ENCODE measurements around the gene ZNF565.
"Not testable (repeated sequence)": the region's sequence is repeated elsewhere in the genome, so short reads cannot be mapped to it uniquely, and the experiment has no call there.

Gene ZNF565

DNA sequence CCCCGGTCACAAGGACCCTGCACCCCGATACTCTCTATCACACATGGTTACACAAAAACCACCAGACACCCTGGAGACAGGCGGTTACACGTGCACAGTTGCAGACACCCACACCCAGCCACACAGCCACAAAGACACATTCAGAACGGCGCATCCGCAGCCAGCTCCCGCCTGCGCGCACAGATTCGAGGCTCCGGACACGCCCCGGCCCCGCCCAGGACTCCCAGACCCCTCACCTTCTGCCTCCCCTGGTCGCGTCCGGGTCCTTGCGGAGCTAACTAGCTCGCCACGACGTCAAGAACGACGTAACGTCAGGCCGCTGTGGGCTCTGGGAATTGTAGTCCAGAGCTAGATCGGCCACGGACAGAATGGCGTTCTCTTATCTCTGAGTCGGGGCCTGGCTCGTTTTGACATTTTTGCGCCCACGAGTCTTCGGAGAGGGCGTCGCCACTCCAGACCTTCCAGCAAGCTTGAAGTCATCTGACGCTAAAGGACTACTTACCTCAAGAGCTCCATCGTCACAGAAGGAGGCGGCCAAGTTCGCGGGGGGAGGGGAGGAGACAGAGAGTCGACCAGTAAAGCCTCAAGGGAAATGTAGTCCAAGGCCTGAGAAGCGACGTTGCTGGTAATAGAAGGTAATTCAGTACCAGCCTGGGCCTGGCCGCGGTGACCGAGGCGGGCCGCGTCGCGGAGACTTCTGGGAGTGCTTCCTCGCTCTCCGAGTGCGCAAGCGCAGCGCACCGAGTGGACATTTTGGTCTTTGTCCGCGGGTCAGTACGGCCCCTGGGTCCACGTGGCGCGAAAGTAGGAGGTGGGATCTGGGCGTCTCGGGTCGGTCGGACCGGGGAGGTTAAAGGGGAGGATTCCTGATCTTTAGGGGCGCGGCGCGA lies at the start of gene ZNF565, which contains the start of gene ZNF146:
Gene ZNF565 (minus strand): TSS at position 280 of the 890 bp plus-strand sequence. CDS start 12,680 bp downstream, outside the sequence.
Gene ZNF146 (plus strand): TSS at position 721 of the 890 bp plus-strand sequence. CDS start 21,335 bp downstream, outside the sequence.
- peak; percentile 97 for DNase-seq

DNA sequence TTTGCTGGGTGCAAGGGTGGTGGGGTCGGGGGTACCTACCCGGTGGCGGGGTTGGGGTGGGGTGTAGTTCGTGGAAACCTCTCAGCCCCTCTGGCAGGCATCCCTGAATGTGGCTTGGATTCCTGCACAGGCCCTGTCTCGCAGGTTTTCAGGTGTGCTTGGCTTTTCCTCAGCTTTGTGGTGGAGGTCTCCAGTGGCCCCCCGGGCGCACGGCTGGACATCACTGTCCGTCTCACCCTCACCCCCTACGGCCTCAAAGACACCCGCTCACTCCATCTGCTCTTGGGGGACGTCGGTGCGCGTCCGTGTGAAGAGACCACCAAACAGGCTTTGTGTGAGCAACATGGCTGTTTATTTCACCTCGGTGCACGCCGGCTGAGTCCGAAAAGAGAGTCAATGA lies 44.7 kb upstream of the ZNF565 start:
- DNase-seq = no peak

DNA sequence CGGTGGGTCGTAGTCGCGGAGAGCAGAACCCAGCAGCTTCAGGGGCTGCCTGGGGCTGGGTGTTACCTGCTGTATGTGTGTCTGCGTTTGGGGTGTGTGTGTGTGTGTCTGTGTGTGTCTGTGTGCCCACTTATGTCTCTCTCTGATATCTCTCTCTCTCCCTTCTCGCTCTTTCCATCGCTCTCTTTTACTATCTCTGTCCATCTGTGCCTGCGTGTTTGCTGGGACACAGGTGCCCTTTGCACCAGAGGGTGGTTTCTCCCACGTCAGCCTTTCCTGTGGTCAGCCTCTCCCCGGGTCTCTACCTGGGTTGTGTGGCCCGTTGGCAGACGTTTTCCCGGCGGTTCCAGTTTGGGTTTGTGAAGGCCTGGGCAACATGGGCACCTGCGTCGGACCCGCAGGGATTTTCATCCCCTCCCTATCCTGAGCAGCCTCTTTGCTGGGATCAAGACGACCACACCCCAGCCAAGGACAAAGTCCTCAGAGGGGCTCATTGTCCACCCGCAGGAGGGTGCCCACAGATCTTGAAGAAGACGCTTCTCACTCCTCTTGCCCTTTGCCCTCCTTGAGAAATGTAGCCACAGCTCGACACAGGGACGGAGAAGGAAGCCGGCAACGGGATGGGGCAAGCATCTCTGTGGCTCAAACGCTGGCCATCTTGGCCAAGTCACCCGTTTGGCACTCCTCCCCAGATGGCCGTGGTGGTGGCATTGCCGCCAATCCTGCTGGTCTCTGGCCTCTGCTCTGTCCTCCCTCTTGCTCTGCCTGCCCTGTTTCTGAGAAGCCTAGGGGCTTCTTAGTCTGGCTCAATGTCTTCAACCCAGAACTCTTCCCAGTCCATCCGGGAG lies 43.8 kb upstream of the ZNF565 start:
- no peak for DNase-seq

DNA sequence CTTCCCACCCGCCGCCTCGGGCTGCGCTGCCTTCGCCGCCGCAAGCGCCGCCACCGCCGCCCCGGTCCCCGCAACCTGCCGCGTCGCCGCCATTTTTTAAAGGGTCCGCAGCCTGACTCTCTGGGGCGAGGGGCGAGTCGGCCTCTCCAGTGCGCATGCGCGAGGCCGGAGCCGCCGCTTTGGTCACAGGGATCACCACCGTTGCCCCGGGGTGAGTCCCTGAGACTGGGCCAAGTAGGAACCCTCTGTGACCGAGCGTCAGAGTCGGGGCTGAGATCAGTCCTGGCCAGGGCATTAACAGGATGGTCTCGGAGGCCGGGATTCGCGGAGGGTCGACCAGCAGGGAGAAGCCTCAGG lies 43.0 kb upstream of the ZNF565 start:
- DNase-seq = no peak

DNA sequence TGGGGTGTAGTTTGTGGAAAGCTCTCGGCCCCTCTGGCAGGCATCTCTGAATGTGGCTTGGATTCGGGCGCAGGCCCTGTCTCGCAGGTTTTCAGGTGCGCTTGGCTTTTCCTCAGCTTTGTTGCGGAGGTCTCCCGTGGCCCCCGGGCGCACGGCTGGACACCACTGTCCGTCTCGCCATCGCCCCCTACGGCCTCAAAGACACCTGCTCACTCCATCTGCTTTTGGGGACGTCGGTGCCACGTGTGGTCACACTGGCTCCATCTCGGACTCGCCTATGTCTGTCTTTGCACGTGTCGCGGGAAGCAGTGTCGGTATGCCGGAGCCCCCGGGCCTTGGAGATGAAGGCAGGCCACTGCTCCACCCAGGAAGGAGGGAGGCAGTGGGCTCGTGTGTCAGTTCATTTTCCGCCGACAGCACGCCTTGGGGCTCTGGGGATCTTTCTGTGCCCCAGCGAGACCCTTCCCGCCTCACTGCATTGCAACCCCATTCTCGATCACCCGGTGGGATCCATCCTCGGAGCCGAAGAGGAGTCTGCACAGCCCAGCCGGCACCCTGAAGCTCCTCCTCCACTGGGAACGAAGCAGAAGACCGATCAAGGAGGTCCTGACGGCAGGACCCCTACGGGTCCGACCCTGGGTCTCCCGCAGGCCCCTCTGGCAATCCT lies 42.5 kb upstream of the ZNF565 start:
- no peak for DNase-seq

DNA sequence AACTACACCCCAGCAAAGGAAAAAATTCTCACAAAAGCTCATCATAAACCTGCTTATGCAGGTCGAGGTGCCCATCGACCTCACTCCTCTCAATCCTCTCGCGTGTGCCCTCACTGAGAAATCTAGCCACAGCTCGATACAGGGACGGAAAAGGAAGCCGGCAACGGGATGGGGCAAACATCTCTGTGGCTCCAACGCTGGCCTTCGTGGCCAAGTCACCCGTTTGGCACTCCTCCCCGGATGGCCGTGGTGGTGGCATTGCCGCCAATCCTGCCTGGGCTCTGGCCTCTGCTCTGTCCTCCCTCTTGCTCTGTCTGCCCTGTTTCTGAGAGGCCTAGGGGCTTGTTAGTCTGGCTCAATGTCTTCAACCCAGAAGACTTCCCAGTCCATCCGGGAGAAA lies 41.6 kb upstream of the ZNF565 start:
- DNase-seq = no peak

DNA sequence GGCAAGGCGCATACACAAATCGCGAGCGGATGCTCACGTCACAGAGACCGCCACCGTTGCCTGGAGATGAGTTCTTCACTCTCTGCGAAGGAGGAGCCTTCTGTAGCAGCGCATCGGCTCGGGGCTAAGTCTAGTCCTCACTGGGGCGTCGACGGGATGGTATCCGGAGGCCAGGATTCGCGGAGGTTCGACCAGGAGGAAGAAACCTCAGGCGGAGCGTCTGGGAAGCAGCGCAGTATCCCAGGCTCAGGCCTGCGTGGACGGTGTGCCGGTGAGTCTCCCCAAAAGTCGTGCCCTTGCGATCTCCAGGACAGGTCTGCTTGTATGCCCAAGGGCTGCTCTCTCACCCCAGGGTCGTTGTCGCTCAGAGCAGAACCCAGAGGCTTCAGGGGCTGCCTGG lies 40.9 kb upstream of the ZNF565 start:
- no peak for DNase-seq

DNA sequence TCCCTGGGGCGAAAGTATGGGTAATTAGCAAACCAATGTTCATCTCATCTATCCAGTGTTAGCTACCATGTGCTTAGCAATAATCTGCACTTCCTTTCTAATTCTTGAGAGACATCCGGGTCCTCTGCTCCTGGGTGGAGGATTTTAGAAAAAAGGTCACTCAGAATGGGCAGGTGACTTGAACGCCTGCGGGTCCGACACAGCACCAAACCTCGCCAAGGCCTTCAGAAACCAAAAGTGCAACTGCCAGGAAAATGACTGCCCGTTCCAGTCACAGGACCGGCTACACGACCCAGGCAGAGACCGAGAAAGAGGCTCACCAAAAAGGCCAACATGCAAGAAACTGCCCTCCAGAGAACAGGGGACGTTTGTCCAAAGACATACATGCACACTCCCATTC lies 40.4 kb upstream of the ZNF565 start:
- DNase-seq = no peak

DNA sequence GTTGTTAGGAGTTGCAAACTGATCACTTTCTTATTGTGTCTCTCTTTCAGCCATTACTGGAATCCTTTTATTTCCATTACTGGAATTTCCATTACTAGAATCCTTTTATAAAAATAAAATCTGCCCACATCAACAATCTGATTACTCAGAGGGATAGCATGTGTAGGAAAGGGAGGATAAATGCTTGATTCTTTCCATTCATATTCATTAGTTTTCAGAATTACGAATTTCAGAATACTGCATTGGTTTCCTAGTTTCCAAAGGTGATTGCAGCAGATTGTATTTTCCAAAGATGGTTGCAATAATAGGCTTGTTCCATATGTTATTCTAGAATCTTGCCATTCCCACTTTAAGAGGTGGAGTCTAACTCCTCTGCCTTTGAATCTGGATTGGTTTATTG lies 37.6 kb upstream of the ZNF565 start:
- no peak for DNase-seq

DNA sequence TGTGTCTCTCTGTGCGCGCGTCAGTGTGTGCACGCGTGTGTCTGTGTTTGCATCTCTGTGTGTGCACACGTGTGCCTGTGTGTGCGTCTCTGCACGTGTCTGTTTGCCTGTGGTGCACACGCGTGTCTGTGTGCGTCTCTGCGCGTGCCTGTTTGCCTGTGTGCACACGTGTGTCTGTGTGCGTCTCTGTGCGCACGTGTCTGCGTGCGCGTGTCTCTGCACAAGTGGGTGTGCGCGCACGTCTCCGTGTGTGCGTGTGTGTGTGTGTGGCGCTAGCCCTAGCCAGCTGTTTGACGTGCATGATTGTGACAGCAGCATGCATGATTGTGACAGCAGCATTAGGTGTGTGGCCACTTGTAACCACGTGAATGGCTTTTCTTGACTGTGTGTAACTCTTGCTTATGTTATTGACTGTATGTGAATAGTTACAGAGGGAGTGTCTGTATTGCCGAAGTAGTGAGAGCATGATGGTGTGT lies 31.6 kb upstream of the ZNF565 start:
- DNase-seq = no peak

DNA sequence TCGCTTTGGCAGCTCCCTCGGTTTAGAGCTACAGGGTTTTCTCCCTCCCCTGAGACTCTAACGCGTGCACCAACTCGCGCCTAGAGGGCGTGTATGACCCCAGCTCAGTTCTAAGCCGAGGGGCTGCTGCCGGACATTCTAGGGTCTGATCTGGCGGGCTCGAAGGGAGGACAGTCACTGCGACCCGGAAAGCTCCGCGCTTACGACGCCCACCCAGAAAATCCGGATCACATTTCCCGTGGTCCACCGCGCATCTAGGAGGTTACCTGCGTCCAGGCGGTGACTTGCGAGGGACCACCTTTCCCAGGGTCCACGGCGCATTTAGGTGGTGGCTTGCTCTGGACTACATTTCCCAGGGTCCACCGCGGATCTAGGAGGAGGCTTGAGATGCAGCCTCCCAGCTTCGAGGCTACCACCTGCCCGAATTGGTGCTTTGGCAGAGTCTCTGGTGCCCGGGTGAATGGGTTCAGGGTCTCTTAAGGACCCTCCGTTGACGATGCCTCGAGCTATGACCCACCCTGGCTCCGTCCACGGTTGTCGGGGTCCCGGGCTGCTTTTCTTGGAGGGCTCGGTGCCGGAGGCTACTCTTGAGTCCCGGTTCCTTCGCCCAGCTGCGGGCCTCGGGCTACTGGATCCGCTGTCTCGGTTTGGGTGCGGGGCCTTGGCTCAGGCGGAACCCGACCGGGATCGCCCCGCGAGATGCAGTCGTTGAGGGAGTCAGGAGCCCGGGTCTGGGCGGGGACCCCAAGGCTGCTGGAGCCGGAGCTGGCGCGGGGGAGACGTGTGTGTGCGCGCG lies 30.9 kb upstream of the ZNF565 start:
- no peak for DNase-seq

DNA sequence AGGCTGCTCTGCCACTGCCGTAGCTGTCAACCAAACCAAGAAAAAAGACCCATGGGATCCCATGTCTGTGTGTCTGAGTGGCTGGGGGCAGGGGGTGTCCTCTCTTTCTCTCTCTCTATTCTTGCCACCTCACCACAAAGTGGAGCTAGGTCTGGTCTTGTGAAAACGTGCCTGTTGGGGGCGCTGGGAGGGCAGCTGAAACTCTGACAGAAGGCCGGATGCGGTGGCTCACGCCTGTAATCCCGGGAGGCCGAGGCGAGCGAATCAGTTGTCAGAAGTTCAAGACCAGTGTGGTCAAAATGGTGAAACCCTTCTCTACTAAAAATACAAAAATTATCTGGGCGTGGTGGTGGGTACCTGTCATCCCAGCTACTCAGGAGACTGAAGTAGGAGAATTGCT lies 29.6 kb upstream of the ZNF565 start:
- DNase-seq = no peak

DNA sequence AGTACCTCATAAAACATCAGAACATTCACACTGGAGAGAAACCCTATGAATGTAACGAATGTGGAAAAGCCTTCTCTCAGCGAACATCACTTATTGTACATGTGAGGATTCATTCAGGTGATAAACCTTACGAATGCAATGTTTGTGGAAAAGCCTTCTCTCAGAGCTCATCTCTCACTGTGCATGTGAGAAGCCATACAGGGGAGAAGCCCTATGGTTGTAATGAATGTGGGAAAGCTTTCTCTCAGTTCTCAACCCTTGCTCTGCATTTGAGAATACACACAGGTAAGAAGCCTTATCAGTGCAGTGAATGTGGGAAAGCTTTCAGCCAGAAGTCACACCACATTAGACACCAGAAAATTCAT lies 22.5 kb upstream of the ZNF565 start:
- DNase-seq = no peak

DNA sequence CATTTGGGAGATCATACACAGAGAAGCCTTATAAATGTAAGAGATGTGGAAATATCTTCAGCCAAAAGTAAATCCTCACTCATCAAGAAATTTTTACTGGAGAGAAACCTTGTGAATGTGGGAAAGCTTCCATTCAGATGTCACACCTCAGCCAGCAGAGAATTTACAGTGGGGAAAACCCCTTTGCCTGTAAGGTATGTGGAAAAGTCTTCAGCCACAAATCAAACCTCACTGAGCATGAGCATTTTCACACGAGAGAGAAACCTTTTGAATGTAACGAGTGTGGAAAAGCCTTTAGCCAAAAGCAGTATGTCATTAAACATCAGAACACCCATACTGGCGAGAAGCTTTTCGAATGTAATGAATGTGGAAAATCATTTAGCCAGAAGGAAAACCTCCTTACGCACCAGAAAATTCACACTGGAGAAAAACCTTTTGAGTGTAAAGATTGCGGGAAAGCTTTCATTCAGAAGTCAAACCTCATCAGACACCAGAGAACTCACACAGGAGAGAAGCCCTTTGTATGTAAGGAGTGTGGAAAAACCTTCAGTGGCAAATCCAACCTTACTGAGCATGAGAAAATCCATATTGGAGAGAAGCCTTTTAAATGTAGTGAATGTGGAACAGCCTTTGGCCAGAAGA lies 22.0 kb upstream of the ZNF565 start:
- DNase-seq = no peak

DNA sequence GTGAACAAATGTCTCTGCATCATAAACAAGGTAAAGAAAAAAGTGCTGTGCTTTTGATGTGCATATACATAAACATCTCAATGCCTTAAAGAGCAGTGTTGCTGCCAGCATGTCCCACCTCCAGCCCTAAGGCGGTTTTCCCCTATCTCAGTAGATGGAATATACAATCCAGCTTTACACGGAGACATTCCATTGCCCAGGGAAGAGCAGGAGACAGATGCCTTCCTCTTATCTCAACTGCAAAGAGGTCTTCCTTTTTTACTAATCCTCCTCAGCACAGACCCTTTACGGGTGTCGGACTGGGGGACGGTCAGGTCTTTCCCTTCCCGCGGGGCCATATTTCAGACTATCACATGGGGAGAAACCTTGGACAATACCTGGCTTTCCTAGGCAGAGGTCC lies 19.2 kb upstream of the ZNF565 start:
- not testable (repeated sequence) for DNase-seq

DNA sequence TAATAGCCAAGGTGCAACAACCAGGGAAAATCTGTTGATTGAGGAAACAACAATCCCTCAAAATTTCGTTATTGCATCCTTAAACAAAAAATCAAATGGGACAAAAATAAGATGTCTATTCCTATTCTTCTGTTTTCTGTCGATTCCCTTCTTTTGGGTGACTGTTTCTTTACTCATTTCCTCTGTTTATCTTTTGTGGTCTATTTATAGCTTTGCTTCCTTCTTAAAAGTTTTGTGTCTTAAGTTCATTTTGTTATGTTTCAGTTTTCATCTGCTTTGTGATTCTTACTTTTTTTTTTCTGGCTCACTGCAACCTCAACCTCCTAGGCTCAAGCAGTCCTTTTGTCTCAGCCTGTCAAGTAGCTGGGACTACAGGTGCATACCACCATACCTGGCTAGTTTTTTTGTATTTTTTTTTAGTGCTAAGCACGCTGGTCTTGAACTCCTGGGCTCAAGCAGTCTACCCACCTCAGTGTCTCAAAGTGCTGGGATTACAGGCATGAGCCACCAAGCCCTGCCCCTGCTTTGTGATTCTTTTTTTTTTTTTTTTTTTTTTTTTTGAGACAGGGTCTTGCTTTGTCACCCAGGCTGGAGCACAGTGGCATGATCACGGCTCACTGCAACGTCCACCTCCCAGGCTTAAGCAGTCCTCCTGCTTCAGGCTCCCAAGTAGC lies 10.9 kb upstream of the ZNF565 start:
- no peak for DNase-seq

DNA sequence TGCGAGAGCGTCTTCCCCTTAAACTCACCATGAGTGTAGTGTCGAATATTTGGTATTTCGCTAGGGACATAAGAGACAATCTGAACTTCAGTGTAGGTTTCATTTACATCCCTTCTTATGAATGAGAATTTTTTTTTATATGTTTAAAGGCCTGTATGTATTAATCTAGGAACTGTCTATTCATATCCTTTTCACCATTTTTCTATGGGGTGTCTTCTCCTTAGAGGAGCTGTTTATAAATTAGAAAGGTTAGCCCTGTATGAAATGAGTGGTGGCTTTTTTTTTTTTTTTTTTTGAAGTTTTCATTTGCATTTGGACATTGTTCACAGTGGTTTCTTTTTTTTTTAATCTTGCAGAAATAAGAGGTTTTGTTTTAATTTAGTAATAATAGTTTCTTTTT lies 8.0 kb upstream of the ZNF565 start:
- DNase-seq = no peak

DNA sequence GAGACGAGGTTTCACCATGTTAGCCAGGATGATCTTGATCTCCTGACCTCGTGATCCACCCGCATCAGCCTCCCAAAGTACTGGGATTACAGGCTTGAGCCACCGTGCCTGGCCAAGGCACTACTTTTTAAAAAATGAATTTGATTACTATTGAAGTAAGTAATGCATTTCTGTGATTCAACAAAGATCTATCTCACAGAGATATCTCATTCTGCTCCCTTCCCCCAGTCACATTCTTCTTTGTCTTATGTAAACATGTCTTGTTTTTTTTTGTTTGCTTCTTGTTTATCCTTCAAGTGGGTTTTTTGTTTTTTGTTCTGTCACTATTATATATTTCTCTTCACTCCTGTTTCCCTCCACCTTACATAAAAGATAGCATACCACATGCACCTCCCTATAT lies 7.0 kb upstream of the ZNF565 start:
- DNase-seq = no peak

DNA sequence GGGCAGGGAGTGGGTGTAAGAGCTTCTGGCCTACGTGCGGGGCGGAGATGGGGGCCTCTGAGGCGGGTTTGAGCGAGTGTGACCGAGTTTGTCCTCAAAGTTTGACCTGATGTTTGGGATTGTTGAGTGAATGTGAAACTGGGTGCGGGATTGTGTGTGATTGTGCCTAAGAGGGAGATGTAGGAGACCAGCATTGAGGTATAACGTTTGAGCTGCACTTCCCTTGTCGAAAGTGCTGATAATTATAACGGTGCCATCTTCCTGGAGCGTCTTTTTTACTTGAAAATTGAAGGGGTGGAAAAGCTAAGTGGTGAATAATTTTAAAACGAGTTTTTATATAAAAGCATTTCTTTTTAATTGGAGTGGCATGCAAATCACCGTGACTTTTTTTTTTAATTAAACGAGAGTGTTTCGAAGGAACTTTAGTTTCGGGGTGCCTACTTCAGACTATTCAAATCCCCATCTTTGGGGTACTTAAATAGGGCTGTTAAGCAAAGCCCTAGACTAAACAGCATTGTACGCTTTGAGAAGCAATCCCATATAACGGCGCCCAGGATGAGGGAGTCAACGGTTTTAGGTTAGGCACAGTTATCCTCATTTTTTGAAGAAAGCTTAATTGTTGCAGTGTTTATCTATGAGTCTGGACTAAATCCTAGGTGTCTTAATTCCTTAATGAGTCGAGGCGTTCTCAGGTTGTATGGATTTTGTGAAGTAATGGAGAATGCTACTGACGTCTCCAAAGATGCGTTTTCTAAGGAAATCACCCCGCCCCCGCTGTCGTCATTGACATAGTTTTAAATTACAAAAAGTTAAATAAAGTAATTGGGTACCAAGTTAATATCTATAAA lies 1.0 kb upstream of the ZNF565 start:
- DNase-seq = no peak

DNA sequence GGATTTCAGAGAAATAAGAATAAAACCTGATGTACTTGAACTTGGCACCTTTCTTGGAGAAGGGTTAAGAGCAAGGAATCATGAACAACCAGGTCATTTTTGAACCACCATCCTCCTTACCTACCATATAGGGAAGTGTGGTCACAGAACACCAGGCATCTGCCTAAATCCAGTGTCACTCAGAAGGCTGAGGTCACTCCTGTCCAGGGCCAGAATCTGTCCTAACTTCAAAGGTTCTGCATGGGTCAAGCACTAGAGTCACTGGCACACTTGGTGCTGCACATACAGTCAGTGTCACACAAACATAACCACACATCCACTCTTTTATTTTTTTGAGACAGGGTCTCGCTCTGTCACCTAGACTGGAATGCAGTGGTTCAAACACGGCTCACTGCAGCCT lies 1.6 kb downstream of the ZNF565 start:
- no peak for DNase-seq

All from CD4-positive, alpha-beta T cell treated with Interferon gamma for 1 hour (primary cell).